22Rv1 (cell line): ENCODE data around the gene MAP3K3.

Experiments
- H3K27ac ChIP-seq: fragments of 450-650 bp; 2 replicates; pipeline ENCODE4 v1.5.1; 2017
- CTCF ChIP-seq: fragments of 450-650 bp; IDR thresholded peaks from 2 replicates; pipeline ENCODE4 v1.5.1; 2017; ENCODE audit warnings: mild to moderate bottlenecking
- ZFX ChIP-seq: fragments of 450-650 bp; IDR thresholded peaks from 2 replicates; pipeline ENCODE4 v1.6.1; 2017; ENCODE audit warnings: antibody characterized with exemption, borderline replicate concordance

Gene MAP3K3

DNA sequence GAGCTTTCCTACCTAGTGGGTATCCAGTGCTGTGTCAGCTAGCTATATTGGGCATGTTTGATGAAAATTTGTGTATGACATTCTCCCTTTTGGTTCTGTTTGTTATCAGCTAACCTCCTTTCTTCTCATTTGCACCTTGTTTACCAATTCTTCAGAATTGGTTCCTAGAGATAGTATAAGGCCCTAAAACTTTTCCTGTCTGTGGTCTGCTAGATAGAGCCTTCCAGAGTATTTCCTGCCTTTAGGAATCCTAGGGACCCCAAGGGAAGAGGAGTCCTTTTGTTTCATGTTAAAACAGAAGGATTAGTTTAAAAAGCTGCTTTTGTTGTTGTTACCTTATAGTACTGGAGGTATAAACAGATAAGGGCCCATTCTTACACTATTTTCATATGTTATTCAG lies 11.5 kb downstream of the MAP3K3 start:
- no peak overlapping the region for H3K27ac ChIP-seq
- TF ChIP-seq ZFX, result no peak
- no peak for TF ChIP-seq CTCF

DNA sequence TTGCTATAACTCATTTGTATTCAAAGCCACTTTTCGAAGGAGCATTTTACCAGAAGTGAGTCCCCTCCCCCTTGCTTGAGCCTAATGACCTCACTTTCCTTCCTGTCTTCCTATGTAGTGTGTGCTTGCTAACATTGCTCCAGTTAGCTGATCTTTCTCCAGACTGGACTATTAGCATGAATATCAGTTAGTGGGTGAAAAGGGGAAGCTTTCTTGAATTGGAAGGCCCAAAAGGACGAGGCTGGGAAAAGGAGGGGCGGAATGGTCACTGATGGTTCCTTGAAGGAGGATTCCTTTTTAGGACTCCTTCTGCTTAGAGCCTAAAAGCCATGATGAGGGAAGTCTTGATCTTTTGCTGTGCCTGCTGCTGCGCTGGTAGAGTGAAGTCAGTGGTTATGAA lies 11.9 kb downstream of the MAP3K3 start:
- H3K27ac ChIP-seq, result no peak overlapping the region
- TF ChIP-seq CTCF (no peak), ZFX (no peak)

DNA sequence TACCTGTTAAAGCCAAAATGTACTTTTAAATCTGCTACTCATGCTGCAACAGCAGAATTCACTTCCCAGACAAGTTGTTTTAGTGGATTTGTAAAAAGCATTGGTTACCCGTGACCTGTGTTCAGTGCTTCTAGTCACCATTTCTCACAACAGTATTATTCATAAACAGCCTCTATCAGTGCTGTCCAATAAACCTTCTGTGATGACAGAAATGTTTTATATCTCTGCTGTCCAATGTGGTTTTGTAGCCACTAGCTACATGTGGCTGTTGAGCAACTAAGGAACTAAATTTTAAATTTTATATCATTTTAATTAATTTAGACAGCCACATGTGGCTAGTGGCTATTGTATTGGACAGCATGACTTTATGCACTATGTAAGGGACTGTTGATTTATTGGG lies 12.6 kb downstream of the MAP3K3 start:
- TF ChIP-seq ZFX, result no peak
- TF ChIP-seq CTCF, result no peak
- no peak overlapping the region for H3K27ac ChIP-seq

DNA sequence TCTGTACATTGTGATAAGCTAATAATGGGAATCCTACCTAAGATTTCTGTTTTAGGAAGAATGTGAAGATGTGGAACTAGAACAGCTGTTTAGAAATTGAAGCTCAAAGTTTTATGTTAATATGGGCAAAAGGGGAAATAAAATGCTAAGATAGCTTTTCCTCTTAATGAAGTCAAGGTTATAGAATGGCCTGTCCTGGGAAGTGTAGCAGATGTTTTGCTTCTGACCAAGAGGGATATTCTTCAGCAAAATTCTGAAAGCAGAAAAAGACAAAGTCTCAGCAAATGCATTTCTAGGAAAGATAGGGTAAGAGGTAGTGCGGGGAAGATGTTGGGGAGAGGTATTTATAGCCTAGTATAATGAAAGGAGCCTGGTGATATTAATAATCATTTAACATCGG lies 13.1 kb downstream of the MAP3K3 start:
- no peak overlapping the region for H3K27ac ChIP-seq
- TF ChIP-seq ZFX, result no peak
- TF ChIP-seq CTCF, result no peak

DNA sequence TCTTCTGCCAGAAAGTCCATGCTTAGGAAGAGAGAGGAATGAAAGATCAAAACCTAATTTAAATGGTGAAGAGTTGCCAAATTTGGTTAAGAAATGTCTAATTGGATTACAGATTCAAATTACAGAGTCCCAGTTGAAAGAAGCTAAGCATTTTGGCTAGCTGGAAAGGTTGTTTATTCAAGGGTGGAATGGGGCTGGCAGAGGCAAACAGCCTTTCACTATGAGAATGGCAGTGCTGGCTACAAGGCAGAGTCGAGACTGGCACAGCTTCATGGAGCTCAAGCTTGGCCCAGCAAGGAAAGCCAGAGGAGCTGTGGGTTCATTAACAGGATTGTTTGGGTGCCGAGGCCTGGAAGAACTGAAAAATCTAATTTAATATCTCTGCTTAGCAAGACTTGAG lies 13.6 kb downstream of the MAP3K3 start:
- H3K27ac ChIP-seq, result no peak overlapping the region
- TF ChIP-seq ZFX (no peak), CTCF (no peak)

DNA sequence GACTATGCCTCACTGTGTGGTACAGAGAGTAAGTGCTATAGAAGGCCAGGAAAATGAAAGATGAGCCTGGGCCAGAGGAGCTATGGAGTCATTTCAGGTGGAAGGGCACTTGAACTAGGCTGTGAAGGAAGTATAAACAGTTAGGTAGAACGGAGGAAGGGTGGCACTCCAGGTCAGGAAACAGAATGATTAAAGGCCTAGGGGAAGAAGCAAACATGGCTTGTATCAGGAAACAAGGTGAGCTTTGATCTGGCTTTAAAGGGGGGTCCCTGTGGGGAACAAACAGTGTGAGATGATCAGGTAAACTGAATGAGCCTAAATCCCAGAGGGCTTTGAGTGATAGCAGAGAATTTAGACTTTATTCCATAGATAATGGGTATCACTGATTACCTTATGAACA lies 16.9 kb downstream of the MAP3K3 start:
- TF ChIP-seq ZFX, result no peak
- TF ChIP-seq CTCF, result no peak
- H3K27ac ChIP-seq, result no peak overlapping the region

- H3K27ac ChIP-seq, result no peak overlapping the region
- no peak for TF ChIP-seq ZFX
- TF ChIP-seq CTCF, result no peak
Measured at GRCh38 chr17:63640038-63640437, 17.8 kb downstream of the MAP3K3 start.
